GM18870 (cell line): Measurements from ENCODE around the gene DUS2.

ENCODE experiments used
- ATAC-seq: cut with Tn5 transposase; IDR thresholded peaks from one replicate; pipeline ENCODE4 v1.9.1; 2021; ENCODE audit warnings: moderate library complexity; ENCODE audit not compliant: unreplicated experiment

DUS2 gene

DNA sequence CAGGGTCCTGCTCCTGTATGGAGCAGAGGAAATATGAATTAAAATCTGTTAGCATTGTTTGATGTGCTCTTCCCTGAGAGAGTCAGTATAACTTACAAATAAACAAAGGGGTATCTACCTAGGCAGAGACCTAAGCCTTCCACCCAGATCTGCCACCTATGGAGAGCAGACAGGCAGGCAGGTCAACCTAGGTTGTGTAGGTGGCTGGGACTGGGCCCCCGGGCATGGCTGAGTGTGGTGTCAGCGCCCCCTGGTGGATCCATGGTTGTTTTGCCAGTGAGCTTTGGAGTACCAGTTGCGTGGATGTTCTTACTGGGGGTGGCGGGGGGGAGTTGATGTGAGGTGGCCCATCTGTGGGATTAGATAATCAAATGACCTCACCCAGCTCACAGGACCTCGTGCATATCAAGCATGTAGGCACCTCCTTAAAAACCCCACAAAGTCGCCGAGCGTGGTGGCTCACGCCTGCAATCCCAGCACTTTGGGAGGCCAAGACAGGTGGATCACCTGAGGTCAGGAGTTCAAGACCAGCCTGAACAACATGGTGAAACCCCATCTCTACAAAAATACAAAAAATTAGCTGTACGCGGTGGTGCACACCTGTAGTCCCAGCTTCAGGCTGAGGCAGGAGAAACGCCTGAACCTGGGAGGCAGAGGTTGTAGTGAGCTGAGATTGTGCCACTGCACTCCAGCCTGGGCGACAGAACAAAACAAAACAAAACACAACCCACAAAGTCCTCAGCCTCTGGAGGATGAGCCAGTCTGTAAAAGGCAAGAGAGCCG is 17.6 kb downstream of the DUS2 start:
- ATAC-seq = no peak

DNA sequence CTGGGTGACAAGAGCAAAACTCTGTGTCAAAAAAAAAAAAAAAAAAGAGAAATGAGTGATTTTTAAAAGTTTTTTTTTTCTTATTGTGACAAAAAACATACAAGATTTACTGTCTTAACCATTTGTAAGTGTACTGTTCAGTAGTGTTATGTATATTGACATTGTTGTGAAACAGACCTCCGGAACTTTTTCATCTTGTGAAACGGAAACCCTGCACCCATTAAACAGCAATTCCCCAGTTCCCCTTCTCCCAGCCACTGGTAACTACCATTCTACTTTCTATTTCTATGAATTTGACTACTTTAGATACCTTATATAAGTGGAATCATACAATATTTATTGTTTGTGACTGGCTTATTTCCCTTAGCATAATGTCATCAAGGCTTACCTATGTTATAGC is 18.7 kb downstream of the DUS2 start:
- no peak for ATAC-seq

DNA sequence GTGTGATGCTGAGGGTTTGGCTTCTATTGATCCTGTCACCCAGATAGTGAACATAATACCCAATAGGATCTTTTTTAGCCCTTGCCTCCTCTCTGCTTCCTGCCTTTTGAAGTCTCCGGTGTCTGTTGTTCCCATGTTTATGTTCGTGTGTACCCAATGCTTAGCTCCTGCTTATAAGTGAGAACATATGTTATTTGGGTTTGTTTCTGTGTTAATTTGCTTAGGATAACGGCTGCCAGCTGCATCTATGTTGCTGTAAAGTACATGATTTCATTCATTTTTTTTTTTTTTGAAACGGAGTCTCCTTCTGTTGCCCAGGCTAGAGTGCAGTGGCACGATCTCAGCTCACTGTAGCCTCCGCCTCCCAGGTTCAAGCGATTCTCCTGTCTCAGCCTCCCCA is 23.0 kb downstream of the DUS2 start:
- ATAC-seq = no peak

DNA sequence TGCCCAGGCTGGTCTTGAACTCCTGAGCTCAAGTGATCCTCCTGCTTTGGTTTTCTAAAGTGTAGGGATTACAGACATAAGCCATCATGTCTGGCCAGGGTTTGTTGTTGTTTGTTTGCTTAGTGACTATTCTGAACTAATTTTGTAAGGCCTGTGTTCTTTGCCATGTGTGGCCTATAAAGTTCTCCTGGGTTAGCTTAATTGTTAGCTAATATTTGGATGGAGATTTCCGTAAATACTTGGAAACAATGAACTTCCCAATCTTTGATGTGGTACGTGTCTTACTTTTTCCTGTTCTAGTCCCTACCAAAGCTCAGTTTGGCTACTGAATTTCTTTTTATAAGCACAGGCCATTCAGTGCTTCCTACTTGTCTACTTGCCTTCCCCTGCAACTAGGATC is 24.9 kb downstream of the DUS2 start:
- ATAC-seq = no peak

DNA sequence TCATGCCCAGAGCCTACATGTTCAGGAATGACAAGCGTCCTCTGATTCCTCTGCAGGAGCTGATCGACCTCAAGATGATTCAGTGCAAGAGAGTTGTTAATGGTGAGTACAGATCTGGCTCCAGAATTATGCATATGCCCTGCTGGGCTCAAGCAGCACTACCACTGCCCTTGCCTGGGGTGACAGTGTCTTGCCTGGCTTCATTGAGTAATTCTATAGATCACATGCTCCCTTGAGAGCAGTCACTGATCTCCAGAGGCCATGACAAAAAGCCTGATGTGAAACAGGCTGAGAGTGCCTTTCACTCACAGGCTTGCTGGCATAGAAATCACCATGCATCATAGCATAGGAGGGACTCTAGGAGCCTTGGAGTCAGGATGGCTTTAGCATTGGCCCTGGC is 26.4 kb downstream of the DUS2 start:
- no peak for ATAC-seq

DNA sequence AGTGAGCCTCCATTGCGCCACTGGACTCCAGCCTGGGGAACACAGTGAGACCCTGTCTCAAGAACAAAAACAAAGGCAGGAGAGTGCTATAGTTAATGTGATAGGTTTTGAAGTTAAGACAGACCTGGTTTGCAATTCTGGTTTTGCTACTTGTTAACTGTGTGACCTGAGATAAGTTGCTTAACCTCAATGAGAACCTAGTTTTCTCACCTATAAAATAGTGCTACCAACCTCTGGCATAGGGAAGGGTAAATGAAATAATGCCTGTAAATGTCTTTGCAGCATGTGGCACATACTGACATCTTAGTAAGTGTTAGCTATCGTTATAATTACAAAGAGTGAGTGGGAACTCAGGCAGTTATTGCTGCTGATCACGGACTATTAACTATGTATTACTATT is 32.3 kb downstream of the DUS2 start:
- no peak for ATAC-seq

DNA sequence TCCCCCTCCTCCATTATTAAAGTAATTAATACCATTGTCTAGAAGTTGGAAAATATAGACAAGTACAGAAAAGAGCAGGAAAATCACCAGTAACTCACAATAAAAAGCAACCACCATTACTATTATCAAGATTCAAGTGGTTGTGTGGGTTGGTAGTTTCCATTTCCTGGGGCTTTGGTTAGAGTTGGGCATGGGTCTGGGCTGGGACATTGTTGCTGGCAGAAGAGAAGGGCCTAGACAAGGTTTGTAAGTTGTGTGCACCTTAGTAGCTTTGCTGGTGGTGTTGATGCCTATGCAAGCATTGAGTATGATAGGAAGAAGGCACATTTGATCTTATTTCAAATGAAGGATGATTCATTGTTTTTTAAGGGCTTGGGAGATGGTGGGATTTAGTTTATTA is 36.7 kb downstream of the DUS2 start:
- ATAC-seq = no peak

DNA sequence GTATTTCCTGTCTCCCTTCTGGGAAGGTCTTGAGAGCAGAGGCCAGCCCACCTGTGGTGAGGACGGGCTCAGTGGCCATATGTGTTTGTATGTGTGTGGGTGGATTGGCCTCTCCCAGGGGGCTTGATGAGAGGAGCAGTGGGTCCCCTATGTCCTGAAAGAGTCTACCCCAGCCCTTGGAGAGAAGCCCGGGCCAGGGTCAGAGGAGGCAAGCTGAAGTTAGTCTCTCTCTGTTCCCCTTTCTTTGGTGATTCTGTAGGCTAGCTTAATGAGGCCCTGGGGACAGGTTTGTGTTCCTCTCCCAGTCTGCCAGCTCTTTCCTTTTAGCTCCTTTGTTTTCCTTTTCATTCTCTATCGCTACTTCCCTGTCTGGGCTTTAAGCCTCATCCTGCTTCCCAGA is 38.3 kb downstream of the DUS2 start:
- ATAC-seq = no peak

DNA sequence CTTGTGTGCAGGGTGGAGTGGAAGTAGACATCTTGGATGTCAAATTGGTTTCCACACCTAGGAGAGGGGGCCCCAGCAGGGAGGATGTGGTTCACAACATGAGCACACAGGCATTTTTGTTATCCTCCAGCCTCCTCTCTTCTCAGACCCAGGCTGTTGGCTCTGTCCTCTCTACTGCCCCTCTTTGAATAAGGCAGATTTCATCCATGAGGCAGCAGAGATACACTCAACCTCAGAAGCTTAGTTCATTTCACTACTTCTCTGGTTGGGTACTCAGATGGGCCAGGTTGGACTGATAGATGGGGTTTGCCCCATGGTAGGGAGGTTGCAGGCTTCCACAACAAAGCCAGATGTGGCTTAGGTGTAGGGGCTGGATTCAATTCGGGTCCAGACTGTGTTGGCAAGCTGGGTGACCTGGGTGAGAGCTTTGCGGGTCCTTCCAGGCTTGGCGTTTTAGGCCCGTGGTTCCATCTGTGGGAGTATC is 39.9 kb downstream of the DUS2 start:
- ATAC-seq = no peak

DNA sequence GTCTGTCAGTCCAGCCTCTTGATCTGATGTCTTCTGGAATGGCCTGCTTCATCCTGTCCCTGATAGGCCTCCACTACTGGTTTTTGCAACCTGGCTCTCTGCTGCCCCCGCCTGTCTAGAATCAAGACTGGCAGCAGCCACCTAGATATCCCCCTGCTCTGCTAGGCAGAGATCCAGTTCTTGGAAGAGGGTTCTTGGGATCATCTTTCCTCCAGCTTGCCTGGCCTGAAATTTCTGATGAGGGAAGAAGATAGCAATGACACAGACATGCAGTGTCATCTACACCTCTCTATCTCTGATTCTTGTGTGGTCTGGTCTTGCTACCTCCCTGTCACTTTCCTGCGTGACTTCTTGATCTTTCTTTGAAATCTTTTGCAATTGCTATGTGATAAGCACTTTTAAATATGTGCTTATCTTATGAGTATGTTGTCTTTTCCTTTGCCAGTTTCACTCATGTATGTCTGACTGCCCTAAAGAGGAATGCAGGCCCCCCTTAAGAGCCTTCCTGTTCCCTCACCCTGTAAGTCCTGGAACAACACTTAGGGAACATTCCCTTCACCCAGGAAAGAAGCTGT is 41.8 kb downstream of the DUS2 start:
- ATAC-seq = no peak

DNA sequence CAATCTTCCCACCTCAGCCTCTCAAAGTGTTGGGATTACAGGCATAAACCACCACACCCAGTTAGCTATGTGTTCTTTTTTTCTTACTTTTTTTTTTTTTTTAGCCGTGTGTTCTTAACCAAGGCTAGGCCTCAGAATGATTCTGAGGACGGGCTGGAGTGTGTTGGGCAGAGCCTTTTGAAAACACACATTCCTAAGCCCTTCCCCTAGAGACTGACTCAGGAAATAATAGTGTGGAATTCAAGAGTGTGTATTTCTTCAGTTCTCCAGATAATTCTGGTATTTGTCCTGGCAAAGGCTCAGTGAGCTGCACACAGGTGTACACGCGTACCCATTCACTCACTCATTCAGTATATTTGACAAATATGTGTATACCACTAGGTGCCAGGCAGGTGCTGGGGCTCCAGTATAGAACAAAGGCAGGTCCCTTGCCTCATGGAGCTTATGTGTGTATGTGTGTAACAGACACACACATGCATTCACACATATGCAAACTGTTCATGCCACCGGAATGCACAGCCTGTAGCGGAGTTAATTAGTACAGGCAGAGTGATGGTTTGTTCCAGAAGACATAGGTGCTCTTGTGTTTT is 42.7 kb downstream of the DUS2 start:
- ATAC-seq = no peak

DNA sequence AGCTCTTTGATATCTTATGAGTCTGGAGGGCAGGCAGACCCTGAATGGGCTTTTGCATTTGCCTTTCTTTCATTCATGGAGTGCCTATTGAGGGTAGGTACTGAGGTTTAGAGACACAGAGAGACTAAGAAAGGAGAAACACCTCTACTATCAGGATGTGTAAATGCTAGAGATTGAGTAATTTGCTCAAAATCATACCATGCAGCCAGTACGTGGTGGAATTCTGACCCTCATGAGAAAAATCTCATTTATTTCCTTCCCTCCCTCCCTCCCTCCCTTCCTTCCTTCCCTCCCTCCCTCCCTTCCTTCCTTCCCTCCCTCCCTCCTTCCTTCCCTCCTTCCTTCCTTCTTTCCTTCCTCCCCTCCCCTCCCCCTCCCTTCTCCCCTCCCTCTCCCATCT is 43.7 kb downstream of the DUS2 start:
- no peak for ATAC-seq

DNA sequence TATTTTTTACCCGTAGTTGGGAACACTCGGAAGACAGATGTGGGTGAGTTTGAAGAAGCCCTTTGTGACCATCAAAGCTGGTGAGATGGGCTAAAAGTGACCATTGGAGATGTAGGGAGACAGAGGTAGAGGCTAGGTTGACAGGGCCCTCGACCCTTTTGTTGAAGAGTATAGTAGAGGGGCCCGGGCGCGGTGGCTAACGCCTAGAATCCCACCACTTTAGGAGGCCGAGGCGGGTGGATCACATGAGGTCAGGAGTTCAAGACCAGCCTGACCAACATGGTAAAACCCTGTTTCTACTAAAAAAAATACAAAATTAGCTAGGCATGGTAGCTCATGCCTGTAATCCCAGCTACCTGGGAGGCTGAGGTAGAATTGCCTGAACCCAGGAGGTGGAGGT is 45.8 kb downstream of the DUS2 start:
- no peak for ATAC-seq

DNA sequence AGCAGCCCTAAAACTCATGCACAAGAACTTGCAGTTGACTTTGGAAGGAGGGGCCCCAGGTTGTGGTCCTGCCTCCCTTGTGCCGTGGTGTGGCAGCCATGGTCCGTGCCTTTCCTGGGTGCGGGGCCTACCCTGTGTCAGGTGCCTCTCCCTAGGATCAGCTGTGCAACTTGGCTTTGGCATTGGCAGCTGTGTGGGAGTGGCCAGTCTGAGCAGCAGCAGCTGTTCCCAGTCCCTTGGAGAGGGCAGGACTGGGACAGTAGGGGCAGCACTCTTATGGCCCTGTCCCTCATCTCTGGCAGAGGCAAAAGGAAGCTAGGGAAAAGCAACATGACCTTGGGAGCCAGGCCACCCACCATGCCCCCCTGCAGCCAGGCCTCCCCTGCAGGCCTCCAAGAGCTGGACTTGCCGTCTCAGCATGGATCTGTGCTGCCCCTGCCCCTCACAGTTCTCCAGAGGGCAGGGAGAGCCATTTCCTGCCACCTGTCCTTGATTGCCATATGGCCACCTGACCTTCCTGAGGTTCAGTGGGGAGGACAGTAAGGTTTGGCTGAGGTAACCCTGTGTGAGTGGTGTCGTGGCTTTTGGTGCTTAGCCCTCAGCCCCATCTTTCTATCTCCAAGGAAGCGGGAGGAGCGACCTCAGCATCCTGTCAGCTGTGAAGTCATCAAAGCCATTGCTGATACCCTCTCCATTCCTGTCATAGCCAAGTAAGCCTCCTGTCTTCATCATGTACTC is 46.6 kb downstream of the DUS2 start:
- no peak for ATAC-seq

DNA sequence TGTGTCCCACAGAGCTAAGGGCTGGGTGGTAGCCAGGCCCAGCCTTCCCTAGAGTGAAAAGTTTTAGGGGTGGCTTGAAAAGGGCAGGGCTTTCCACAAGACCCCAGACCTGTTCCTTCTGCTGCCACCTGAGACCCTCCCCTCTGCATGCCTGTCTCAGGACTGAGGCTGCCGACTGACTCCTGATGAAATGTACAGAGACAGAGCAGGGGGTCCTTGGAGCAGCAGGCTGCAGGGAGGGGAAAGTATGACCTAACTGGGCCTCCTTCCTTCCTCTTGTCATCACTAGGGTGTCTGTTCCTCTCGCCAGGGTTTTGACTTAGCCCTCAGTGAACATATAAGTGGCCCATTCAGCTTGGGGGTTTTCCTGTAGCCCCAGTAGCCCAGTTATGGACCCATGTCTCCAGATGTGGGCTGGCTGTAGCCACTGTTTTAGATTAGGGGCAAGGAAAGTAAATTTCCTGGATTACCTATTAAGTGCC is 47.2 kb downstream of the DUS2 start:
- ATAC-seq = no peak

DNA sequence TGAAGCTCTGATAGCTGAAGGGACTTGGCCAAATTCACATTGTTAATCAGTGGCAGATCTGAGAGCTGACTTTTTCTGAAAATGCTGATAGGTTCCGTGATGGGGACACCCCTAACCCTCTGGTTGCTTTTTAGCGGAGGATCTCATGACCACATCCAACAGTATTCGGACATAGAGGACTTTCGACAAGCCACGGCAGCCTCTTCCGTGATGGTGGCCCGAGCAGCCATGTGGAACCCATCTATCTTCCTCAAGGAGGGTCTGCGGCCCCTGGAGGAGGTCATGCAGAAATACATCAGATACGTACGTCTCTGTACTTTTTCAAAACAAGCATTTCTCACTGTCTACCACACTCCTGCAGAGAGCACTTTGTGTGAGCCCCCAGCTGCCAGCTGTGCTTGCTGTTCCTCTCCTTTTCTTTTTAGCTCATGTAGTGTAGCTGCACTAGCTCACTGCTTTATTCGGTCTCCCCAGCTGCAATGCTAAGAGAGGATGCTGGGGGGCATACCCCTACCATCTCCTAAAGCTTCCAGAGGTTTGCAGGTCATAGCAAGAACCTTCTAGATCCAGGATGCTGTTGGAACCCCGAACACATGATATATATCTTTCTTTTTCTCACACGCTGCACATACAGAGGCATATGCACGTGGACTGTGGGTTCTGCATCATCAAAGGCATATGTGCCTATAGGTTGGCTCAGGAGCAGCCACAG is 47.9 kb downstream of the DUS2 start:
- ATAC-seq = no peak

DNA sequence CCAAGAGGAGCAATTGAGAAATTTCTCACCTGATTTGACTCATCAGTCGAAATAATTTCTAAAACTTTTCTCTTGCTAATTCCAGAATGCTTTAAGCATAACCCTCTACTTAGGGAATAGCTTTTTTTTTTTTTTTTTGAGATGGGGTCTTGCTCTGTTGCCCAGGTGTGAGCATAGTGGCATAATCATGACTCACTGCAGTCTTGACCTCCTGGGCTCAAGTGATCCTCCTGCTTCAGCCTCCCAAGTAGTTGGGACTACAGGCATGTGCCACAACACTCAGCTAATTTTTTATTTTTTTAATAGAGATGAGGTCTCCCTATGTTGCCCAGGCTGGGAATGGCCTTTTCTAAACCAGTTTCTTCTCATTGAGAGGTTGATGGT is 48.4 kb downstream of the DUS2 start:
- ATAC-seq = no peak

DNA sequence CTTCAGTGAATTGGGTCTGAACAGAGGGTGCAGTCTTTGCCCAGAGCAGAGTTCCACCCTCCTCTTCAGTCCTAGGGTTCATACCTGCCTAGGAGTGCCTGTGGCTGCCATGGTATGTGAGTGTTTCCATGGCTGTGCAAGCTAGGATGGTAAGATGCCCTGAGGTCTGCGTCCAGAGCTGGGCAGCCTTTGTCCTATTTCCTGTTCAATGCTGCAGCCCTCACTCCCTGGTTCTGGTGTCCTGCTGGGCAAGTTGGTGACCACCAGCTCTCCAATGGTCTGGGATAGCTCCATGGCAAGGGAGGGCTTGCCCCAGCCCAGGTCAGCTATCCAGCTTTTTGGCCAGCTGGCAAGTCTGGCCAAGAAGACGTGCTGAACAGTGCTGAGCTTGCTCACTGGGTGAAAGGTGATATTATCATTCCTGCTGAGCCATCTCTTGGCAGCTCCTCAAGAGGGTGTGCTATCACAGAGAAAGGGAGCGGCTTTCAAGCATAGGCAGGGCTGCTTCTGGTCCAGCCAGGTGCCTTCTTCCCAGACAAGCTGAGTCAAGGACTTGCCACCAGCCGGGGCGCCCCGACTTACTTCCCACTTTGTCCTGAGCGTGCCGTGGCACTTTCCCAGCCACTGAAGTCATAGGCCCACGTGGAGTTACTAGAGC is 49.1 kb downstream of the DUS2 start:
- ATAC-seq = no peak

DNA sequence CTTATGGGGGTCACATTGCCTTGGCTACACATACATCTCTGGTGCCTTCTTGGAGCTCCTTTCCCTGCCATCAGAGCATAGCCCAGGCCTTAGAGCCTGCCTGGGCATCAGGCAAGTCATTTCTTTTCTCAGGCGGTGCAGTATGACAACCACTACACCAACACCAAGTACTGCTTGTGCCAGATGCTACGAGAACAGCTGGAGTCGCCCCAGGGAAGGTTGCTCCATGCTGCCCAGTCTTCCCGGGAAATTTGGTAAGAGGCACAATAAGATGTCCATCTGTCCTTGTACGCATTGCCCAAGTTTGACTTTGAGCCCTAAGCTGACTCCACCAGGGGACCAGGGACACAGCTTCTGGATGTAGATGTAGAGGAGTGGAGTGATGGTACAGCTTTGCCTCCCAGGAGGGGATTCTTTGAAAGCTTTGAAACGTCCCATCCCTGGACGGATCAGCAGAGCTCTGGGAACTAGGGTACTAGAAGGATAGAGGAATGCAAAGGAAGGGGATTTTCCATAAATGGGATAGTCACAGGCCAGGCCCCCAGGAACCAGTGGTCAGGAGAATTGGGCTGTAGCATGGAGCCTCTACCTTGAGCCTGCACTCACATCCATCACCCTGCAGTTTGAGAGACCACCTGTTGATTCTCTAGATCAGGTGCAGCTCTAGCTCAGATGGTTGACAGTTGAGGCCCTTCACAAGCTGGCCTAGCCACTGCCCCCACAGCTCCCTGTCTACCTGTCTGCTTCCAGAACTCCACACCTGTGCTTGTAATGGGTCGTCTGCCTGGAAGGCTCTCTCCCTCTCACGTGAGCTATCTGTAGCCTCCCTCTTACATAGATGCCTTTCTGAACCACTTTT is 51.0 kb downstream of the DUS2 start:
- no peak for ATAC-seq
